Stimulated activated naive B cell treated with anti-CD40 and anti-IgM and Interleukin-4, amounts not matched to agents 10 μg/mL and 1 μg/mL and 100 μg/mL, for 72 hours (primary cell): Measurements from ENCODE around the gene KRT12.
"Not testable (repeated sequence)": the region's sequence is repeated elsewhere in the genome, so short reads cannot be mapped to it uniquely, and the experiment has no call there.

Source experiments
- ATAC-seq, 2 donors: fragments of 150-1000 bp; cut with Tn5 transposase; replicated peaks; 2 replicates each; pipeline ENCODE4 v1.10.0; 2021; ENCODE audit warnings: moderate library complexity in 1 of 2
- DNase-seq: peaks from one replicate; pipeline ENCODE4 v3.0.0; 2021
- H3K27ac Mint-ChIP-seq: one replicate; pipeline ENCODE4 v1.8.0; 2022; ENCODE audit warnings: mild to moderate bottlenecking, mixed read lengths
- H3K27me3 Mint-ChIP-seq, 2 donors: one replicate each; pipeline ENCODE4 v1.8.0; 2022; ENCODE audit warnings: mixed read lengths in 2 of 2
- H3K36me3 Mint-ChIP-seq, 2 donors: one replicate each; pipeline ENCODE4 v1.8.0; 2022; ENCODE audit warnings: mixed read lengths in 2 of 2, mild to moderate bottlenecking in 1 of 2
- H3K4me1 Mint-ChIP-seq, 2 donors: one replicate each; pipeline ENCODE4 v1.8.0; 2022; ENCODE audit warnings: mixed read lengths in 2 of 2, mild to moderate bottlenecking in 1 of 2
- H3K4me3 Mint-ChIP-seq, 2 donors: one replicate each; pipeline ENCODE4 v1.8.0; 2022; ENCODE audit warnings: mild to moderate bottlenecking in 2 of 2, mixed read lengths in 2 of 2, moderate library complexity in 1 of 2
- H3K9me3 Mint-ChIP-seq, 2 donors: one replicate each; pipeline ENCODE4 v1.8.0; 2022; ENCODE audit warnings: mixed read lengths in 2 of 2, mild to moderate bottlenecking in 1 of 2

Gene KRT12

DNA sequence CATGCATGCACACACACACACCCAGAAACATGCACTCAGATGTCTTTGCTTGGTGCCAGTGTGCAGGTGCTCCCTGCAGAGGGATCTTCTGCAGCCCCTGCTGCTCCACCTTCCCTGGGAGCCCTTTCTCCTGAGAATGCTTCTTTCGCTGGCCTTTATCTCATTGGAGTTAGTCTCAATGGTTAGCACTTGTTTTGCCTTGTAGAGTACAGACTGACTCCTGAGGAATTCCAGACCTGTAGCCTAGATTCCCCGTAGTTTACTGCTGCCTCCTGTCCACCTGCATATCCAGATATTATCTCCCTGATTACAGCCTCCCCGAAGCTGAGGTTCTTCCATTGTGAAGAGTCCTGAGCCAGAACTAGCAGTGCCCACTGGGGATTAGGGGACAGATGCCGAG, 3.1 kb upstream of the KRT12 start:
- ATAC-seq, result no peak
- Mint-ChIP-seq H3K9me3 (no peaks in the 10 kb centered on the region), H3K4me1 (no peaks in the 10 kb centered on the region), H3K4me3 (no peak overlapping the region), H3K36me3 (no peaks in the 10 kb centered on the region), H3K27me3 (peaks cover 24 to 27% of the 10 kb centered on the region in 2 donors), H3K27ac (no peak overlapping the region)
- DNase-seq, result no peak

- no peaks in the 10 kb centered on the region for H3K36me3 Mint-ChIP-seq
- ATAC-seq (no peak), DNase-seq (no peak)
- no peaks in the 10 kb centered on the region for H3K9me3 Mint-ChIP-seq
- H3K27me3 Mint-ChIP-seq, result peaks cover 38 to 53% of the 10 kb centered on the region in 2 donors
- H3K27ac Mint-ChIP-seq, result no peak overlapping the region
- H3K4me3 Mint-ChIP-seq, result no peak overlapping the region
- H3K4me1 Mint-ChIP-seq, result no peaks in the 10 kb centered on the region
Observed at GRCh38 chr17:40864661-40865390, 2.2 kb downstream of the KRT12 start.

GRCh38 chr17:40862985-40863733, 3.9 kb downstream of the KRT12 start:
- Mint-ChIP-seq H3K36me3 (no peaks in the 10 kb centered on the region), H3K27me3 (peaks cover 43 to 57% of the 10 kb centered on the region in 2 donors), H3K9me3 (no peaks in the 10 kb centered on the region), H3K4me3 (no peak overlapping the region), H3K4me1 (no peaks in the 10 kb centered on the region), H3K27ac (no peak overlapping the region)
- no peak for ATAC-seq
- DNase-seq, result no peak

- no peak overlapping the region for H3K27ac Mint-ChIP-seq
- H3K9me3 Mint-ChIP-seq, result no peaks in the 10 kb centered on the region
- no peaks in the 10 kb centered on the region for H3K4me1 Mint-ChIP-seq
- DNase-seq (no peak), ATAC-seq (no peak)
- peaks cover 35 to 39% of the 10 kb centered on the region in 2 donors for H3K27me3 Mint-ChIP-seq
- no peak overlapping the region for H3K4me3 Mint-ChIP-seq
- H3K36me3 Mint-ChIP-seq, result no peaks in the 10 kb centered on the region
Observed at GRCh38 chr17:40859536-40859935, 7.5 kb downstream of the KRT12 start.

- not testable (repeated sequence) for DNase-seq, H3K4me1 Mint-ChIP-seq
Observed at GRCh38 chr17:40858667-40859066, 8.4 kb downstream of the KRT12 start.

GRCh38 chr17:40857535-40857934, 9.5 kb downstream of the KRT12 start:
- DNase-seq, result no peak
- ATAC-seq, result no peak
- H3K9me3 Mint-ChIP-seq, result no peaks in the 10 kb centered on the region
- no peaks in the 10 kb centered on the region for H3K4me1 Mint-ChIP-seq
- no peak overlapping the region for H3K27ac Mint-ChIP-seq
- no peak overlapping the region for H3K4me3 Mint-ChIP-seq
- peaks cover 30 to 34% of the 10 kb centered on the region in 2 donors for H3K27me3 Mint-ChIP-seq
- H3K36me3 Mint-ChIP-seq, result no peaks in the 10 kb centered on the region

More at GRCh38 chr17:40858667-40859066, 8.4 kb downstream of the KRT12 start:
- not testable (repeated sequence) for H3K4me3 Mint-ChIP-seq, ATAC-seq, H3K27ac Mint-ChIP-seq, H3K9me3 Mint-ChIP-seq, H3K36me3 Mint-ChIP-seq
- H3K27me3 Mint-ChIP-seq, result peaks cover 31 to 37% of the 10 kb centered on the region in 2 donors

DNA sequence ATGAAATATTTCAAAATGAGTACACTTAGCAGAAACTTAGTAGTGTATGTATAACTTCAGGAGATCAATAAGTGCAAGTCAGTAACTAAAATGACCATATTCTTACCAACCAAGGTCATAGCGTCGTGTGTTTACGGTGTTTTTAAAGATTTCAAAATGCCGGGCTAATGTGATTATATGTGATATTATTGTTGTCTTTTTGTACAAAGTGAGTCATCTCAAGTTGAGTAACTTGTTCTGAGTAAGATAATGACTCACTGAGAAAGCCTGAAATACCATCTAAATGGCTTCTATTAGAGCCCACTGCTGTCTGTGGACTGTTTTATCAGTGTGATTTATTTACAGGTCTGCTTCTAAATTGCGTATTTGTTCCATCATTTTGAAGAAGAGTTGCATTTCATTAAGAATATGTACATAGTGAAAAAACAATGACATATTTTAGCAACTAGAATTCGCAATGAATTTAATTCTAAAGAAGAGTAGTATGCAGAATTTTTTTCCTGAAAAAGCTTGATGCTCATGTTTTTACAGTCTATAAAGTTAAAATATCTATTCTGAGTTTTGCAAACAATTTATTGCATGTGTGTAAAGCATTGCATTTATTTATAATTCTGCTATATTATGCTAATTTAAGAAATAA, 12.7 kb downstream of the KRT12 start:
- ATAC-seq (no peak), DNase-seq (no peak)
- H3K27ac Mint-ChIP-seq, result no peak overlapping the region
- no peaks in the 10 kb centered on the region for H3K4me1 Mint-ChIP-seq
- no peaks in the 10 kb centered on the region for H3K36me3 Mint-ChIP-seq
- H3K9me3 Mint-ChIP-seq, result no peaks in the 10 kb centered on the region
- H3K27me3 Mint-ChIP-seq, result peaks cover 21 to 28% of the 10 kb centered on the region in 2 donors
- no peak overlapping the region for H3K4me3 Mint-ChIP-seq

GRCh38 chr17:40852364-40852763, 14.7 kb downstream of the KRT12 start:
- ATAC-seq (no peak), DNase-seq (no peak)
- Mint-ChIP-seq H3K36me3 (no peaks in the 10 kb centered on the region), H3K4me1 (no peaks in the 10 kb centered on the region), H3K27me3 (peaks cover 12 to 22% of the 10 kb centered on the region in 2 donors), H3K9me3 (no peaks in the 10 kb centered on the region), H3K27ac (no peak overlapping the region), H3K4me3 (no peak overlapping the region)

DNA sequence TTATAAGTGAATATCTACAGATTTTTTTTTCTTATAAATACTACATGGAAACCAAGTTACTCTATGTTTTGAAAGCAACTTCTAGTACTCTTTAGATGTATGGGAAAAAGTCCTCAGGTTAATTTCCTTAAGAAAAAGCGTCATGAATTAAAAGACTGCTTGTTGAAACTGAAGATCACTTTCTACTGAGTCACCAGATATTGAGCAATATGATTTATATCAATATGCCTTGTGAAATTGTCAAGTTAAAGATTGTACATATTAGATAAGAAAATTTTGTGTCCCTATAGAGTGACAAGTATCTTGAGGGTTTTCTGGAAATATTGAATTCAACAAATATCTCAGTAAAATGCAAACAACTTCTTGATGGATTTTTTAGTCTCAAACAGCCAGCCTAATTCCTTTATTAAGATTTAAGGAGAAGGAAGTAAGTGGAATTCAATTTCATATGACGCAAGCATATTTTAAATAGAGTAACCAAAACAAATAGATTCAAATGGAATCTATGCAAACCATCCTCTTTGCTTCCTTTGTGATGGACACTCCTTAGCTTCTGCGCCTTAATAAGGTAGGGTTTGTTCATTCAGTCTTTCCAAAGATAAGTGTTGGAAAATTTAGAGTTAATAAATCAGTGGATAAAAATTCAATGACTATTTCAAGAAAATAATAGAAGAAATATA, 16.6 kb downstream of the KRT12 start:
- ATAC-seq (no peak), DNase-seq (no peak)
- no peak overlapping the region for H3K27ac Mint-ChIP-seq
- no peaks in the 10 kb centered on the region for H3K9me3 Mint-ChIP-seq
- peaks cover 20 to 29% of the 10 kb centered on the region in 2 donors for H3K27me3 Mint-ChIP-seq
- no peaks in the 10 kb centered on the region for H3K36me3 Mint-ChIP-seq
- no peak overlapping the region for H3K4me3 Mint-ChIP-seq
- H3K4me1 Mint-ChIP-seq, result no peaks in the 10 kb centered on the region

- no peak overlapping the region for H3K27ac Mint-ChIP-seq
- no peaks in the 10 kb centered on the region for H3K4me1 Mint-ChIP-seq
- DNase-seq, result no peak
- H3K36me3 Mint-ChIP-seq, result no peaks in the 10 kb centered on the region
- peaks cover 27 to 36% of the 10 kb centered on the region in 2 donors for H3K27me3 Mint-ChIP-seq
- no peaks in the 10 kb centered on the region for H3K9me3 Mint-ChIP-seq
- no peak for ATAC-seq
- no peak overlapping the region for H3K4me3 Mint-ChIP-seq
Observed at GRCh38 chr17:40849723-40850122, 17.3 kb downstream of the KRT12 start.

DNA sequence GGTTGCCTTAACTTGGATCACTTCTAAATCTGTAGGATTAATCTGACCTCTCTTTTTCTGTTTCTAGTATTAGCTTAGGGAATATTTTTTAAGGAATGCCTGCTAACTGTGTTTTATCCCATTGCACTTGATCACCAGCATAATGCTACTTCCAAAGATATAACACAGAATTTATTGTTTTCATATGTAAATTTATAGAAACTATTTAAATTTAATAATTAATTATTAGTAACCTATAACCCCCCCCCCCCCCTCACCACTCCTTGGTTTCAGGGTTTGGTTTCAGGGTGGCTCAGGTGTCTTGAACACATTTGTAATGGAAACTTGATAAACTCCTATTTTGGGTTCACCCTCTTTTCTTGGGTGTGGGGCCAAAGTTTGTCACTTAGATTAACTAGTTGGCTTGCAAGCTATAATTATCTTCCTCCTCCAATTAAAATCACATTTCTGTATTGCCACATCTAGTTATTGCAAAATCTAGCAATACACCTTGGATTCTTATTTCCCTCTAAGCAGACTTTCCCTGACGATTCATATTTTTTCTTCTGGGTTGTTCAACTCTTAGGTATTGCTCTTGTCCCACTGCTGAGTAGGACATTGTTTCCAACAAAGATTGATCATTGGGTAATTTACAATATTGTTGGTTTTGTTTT, 18.3 kb downstream of the KRT12 start:
- Mint-ChIP-seq H3K27me3 (peaks cover 27 to 43% of the 10 kb centered on the region in 2 donors), H3K36me3 (no peaks in the 10 kb centered on the region), H3K4me1 (no peaks in the 10 kb centered on the region), H3K9me3 (no peaks in the 10 kb centered on the region), H3K27ac (no peak overlapping the region), H3K4me3 (no peak overlapping the region)
- ATAC-seq, result no peak
- no peak for DNase-seq

GRCh38 chr17:40846515-40847144, 20.4 kb downstream of the KRT12 start:
- H3K4me1 Mint-ChIP-seq, result no peaks in the 10 kb centered on the region
- H3K27me3 Mint-ChIP-seq, result peaks cover 39% of the 10 kb centered on the region in 2 donors
- no peaks in the 10 kb centered on the region for H3K36me3 Mint-ChIP-seq
- ATAC-seq (no peak), DNase-seq (no peak)
- H3K9me3 Mint-ChIP-seq, result no peaks in the 10 kb centered on the region
- no peak overlapping the region for H3K27ac Mint-ChIP-seq
- no peak overlapping the region for H3K4me3 Mint-ChIP-seq

DNA sequence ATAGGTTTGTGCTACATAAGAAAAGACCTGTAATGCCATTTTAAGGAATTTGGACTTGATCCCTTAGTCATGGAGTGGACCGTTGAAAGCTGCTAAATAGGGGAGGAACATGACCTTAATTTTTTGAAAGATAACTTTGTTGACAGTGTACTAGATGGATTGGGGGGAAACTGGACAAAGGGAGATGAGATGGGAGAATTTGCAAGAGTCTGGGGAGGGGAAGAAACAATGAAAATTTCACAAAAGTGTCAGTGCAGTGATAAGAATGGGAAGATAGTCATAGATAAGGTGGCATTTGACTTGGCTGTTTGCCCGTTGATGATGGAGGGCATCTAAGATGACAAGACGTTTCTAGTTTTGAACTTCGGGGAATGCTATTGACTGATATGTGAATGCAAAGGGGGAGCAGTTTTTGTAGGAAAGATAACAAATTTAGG, 22.3 kb downstream of the KRT12 start:
- DNase-seq (no peak), ATAC-seq (no peak)
- H3K27ac Mint-ChIP-seq, result no peak overlapping the region
- H3K4me3 Mint-ChIP-seq, result no peak overlapping the region
- no peaks in the 10 kb centered on the region for H3K4me1 Mint-ChIP-seq
- peaks cover 40 to 47% of the 10 kb centered on the region in 2 donors for H3K27me3 Mint-ChIP-seq
- no peaks in the 10 kb centered on the region for H3K9me3 Mint-ChIP-seq
- H3K36me3 Mint-ChIP-seq, result peaks cover 0 to 7% of the 10 kb centered on the region in 2 donors
